GM19452 (cell line): Measurements from ENCODE around the gene FNDC8.
"Not testable (repeated sequence)": the region's sequence is repeated elsewhere in the genome, so short reads cannot be mapped to it uniquely, and the experiment has no call there.

Experiments
- ATAC-seq: cut with Tn5 transposase; IDR thresholded peaks from one replicate; pipeline ENCODE4 v1.9.1; 2021; ENCODE audit not compliant: unreplicated experiment

FNDC8 gene

GRCh38 chr17:35167666-35168065 lies 46.3 kb downstream of the FNDC8 start:
- no peak for ATAC-seq

- ATAC-seq = no peak
Observed at GRCh38 chr17:35169835-35170363, 48.5 kb downstream of the FNDC8 start.

GRCh38 chr17:35170968-35171771 lies 49.8 kb downstream of the FNDC8 start:
- no peak for ATAC-seq

DNA sequence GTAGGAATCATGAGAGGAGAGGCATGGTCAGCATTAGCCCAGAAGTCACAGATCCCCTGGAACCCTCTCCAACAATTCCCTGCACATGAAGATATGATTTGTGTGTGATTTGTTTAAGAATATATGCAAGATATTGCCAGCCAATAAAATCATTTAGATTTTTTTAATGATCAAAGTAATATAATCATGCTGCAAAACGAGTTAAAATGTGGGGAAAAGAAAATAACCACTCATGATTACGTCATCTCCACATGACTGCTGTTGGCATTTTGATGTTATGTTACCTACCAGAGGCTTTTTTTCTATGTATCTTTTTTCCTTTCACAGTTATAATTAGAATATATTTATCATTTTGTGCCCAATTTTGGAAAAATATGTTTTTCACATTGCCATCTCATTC lies 50.4 kb downstream of the FNDC8 start:
- no peak for ATAC-seq

DNA sequence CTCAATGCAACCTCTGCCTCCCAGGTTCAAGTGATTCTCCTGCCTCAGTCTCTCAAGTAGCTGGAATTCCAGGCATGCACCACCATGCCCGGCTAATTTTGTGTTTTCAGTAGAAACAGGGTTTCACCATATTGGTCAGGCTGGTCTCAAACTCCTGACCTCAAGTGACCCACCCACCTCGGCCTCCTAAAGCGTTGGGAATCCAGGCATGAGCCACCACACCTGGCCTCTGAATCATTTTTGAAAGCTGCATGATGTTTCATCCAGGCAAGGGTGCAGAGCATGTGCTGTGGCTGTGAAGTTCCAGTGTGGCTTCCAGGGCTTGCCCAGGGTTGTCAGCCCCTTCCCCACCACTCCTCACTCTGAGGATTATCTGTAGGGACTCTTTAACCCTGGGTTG lies 50.9 kb downstream of the FNDC8 start:
- ATAC-seq = not testable (repeated sequence)

DNA sequence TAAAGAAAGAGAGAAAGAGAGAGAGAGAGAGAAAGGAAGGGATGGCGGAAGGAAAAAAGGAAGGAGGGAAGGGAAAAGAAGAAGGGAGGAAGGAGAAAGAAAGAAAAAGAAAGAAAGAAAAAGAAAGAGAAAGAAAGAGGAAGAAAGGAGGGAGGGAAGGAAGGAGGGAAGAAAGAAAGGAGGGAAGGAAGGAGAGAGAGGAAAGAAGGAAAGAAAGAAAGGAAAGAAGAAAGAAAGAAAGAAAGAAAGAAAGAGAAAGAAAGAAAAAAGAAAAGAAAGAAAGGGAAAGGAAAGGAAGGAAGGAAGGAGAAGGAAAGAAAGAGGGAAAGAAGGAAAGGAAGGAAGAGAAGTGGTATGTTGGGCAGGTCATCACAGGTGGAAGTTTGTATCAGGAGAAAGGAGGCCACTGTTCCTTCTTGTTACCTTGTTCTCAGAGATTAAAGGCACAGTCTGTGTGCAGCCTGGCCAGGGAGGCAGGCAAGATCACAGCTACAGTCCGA lies 53.5 kb downstream of the FNDC8 start:
- no peak for ATAC-seq

GRCh38 chr17:35175638-35176415 lies 54.4 kb downstream of the FNDC8 start:
- no peak for ATAC-seq

- ATAC-seq = no peak
Observed at GRCh38 chr17:35176897-35177296, 55.5 kb downstream of the FNDC8 start.

DNA sequence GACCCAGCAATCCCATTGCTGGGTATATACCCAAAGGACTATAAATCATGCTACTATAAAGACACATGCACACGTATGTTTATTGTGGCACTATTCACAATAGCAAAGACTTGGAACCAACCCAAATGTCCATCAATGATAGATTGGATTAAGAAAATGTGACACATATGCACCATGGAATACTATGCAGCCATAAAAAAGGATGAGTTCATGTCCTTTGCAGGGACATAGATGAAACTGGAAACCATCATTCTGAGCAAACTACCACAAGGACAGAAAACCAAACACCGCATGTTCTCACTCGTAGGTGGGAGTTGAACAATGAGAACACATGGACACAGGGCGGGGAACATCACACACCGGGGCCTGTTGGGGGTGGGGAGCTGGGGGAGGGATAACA lies 58.0 kb downstream of the FNDC8 start:
- ATAC-seq = not testable (repeated sequence)
